Measurements from ENCODE around the gene RDH13. TPM values are rescaled to one million over a fixed set of nuclear protein-coding genes. Genes with fewer than 3 reads are reported as not detected.

Gene RDH13
- total RNA-seq, 1 experiment from 2014 or later = 31.1 TPM

DNA sequence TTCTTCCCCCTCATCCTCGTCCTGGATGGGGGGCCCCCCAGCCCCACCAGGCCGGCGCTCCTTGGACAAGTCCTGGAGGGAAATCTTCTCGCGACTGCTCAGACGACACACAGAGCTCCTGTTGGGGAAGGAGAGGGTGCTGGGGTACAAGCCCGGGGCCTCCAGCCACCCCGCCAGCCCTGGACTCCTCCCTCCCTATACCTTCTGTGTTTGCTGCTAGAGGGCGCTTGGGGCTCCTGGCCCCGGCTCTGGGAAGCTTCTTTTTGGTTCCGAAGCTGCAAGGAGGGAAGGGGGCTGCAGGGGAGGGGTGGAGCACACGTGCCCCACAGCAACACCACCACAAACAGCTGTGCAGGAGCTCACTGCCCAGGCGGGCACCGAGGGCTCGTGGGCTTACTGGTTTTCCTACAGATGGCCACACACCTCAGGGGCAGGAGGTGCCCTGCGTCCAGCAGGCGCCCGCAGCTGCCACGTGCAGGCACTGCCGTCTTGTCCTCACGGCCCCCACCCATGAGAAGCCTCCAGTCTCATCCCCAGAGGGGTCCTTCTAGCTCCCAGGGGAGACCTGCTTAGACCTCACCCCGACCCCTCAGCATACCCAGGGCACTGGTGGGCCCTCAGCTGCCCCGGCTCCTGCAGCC, 33.2 kb upstream of the RDH13 start:
- CTCF ChIA-PET = no interaction called here
- intact Hi-C loops (cut with micrococcal nuclease) = no loop called here
- no peaks in the 10 kb centered on the region for H3K9me2 ChIP-seq (ENCODE audit: insufficient read depth)
- H3K36me3 ChIP-seq (ENCODE audit: control insufficient read depth in 1 of 2, insufficient read depth in 2 of 2, low read length in 2 of 2) = peaks cover 2 to 6% of the 10 kb centered on the region in 2 experiments; a peak in 2 of 4 replicates
- ATAC-seq = no peak; the same call in 1 of the 2 replicates
- no peak overlapping the region for H3K9ac ChIP-seq (ENCODE audit: low read length)
- no peak for DNase-seq (ENCODE audit: low read depth, low spot score)
- H3K4me3 ChIP-seq (replicated peaks in 1 of 2; ENCODE audit: low read depth in 1 of 2, low read length in 2 of 2) = no peak overlapping the region
- no peaks in the 10 kb centered on the region for H4K20me1 ChIP-seq (ENCODE audit: insufficient read depth)
- BruUV-seq (replicated peaks) = no TSS peak
- TF ChIP-seq, protein P1, sequence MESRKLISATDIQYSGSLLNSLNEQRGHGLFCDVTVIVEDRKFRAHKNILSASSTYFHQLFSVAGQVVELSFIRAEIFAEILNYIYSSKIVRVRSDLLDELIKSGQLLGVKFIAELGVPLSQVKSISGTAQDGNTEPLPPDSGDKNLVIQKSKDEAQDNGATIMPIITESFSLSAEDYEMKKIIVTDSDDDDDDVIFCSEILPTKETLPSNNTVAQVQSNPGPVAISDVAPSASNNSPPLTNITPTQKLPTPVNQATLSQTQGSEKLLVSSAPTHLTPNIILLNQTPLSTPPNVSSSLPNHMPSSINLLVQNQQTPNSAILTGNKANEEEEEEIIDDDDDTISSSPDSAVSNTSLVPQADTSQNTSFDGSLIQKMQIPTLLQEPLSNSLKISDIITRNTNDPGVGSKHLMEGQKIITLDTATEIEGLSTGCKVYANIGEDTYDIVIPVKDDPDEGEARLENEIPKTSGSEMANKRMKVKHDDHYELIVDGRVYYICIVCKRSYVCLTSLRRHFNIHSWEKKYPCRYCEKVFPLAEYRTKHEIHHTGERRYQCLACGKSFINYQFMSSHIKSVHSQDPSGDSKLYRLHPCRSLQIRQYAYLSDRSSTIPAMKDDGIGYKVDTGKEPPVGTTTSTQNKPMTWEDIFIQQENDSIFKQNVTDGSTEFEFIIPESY (IDR thresholded peaks at IDR 0.05; ENCODE audit: extremely low read depth, insufficient replicate concordance, low read length) = no peak
- TF ChIP-seq, protein P2, sequence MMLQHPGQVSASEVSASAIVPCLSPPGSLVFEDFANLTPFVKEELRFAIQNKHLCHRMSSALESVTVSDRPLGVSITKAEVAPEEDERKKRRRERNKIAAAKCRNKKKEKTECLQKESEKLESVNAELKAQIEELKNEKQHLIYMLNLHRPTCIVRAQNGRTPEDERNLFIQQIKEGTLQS (IDR thresholded peaks at IDR 0.05) = no peak
- TF ChIP-seq SP1 (IDR thresholded peaks at IDR 0.05; ENCODE audit: low read depth) (no peak), POLR2A (IDR thresholded peaks at IDR 0.05; ENCODE audit: borderline replicate concordance, extremely low read depth, insufficient read depth, insufficient read length) (no peak), EZH2 (IDR thresholded peaks at IDR 0.05) (no peak), RAD21 (IDR thresholded peaks at IDR 0.05; ENCODE audit: low read depth) (no peak), ELF1 (IDR thresholded peaks at IDR 0.05; ENCODE audit: borderline replicate concordance, low read depth) (no peak), ZNF274 (IDR thresholded peaks at IDR 0.05; ENCODE audit: low read depth, low read length) (no peak), JUND (IDR thresholded peaks at IDR 0.05) (no peak), CBX3 (IDR thresholded peaks at IDR 0.05; ENCODE audit: low read depth) (no peak), FOSL1 (IDR thresholded peaks at IDR 0.05; ENCODE audit: low read depth) (no peak), SIN3A (IDR thresholded peaks at IDR 0.05; ENCODE audit: low read depth) (no peak), ZFX (IDR thresholded peaks at IDR 0.05) (no peak), EGR1 (IDR thresholded peaks at IDR 0.05; ENCODE audit: low read depth) (no peak), POLR2AphosphoS5 (IDR thresholded peaks at IDR 0.05; ENCODE audit: low read depth, low read length) (no peak), TCF7L2 (IDR thresholded peaks at IDR 0.05; ENCODE audit: borderline replicate concordance, extremely low read depth, insufficient read depth, insufficient read length) (no peak)
- TF ChIP-seq, protein P3, sequence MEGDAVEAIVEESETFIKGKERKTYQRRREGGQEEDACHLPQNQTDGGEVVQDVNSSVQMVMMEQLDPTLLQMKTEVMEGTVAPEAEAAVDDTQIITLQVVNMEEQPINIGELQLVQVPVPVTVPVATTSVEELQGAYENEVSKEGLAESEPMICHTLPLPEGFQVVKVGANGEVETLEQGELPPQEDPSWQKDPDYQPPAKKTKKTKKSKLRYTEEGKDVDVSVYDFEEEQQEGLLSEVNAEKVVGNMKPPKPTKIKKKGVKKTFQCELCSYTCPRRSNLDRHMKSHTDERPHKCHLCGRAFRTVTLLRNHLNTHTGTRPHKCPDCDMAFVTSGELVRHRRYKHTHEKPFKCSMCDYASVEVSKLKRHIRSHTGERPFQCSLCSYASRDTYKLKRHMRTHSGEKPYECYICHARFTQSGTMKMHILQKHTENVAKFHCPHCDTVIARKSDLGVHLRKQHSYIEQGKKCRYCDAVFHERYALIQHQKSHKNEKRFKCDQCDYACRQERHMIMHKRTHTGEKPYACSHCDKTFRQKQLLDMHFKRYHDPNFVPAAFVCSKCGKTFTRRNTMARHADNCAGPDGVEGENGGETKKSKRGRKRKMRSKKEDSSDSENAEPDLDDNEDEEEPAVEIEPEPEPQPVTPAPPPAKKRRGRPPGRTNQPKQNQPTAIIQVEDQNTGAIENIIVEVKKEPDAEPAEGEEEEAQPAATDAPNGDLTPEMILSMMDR (IDR thresholded peaks at IDR 0.05 in 2 of 3, conservative IDR thresholded peaks at IDR 0.05 in 1 of 3; ENCODE audit: borderline replicate concordance in 1 of 3, insufficient read depth in 1 of 3, low read depth in 2 of 3, low read length in 2 of 3) = no peak
- TF ChIP-seq, protein P4, sequence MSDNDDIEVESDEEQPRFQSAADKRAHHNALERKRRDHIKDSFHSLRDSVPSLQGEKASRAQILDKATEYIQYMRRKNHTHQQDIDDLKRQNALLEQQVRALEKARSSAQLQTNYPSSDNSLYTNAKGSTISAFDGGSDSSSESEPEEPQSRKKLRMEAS (IDR thresholded peaks at IDR 0.05) = no peak
- no peak overlapping the region for H3K27ac ChIP-seq (ENCODE audit: low read depth, low read length)
- H3K9me3 ChIP-seq (ENCODE audit: control insufficient read depth in 1 of 2, insufficient read depth in 1 of 2, low read depth in 1 of 2, low read length in 2 of 2) = no peaks in the 10 kb centered on the region
- no peak overlapping the region for H3K4me2 ChIP-seq (ENCODE audit: low read length)
- H3K4me1 ChIP-seq (ENCODE audit: control insufficient read depth in 1 of 2, insufficient read depth in 2 of 2, low read length in 2 of 2) = no peaks in the 10 kb centered on the region
- no peaks in the 10 kb centered on the region for H3K79me2 ChIP-seq (ENCODE audit: insufficient read depth, low read length)
- H3K27me3 ChIP-seq (ENCODE audit: insufficient read depth, low read length) = no peaks in the 10 kb centered on the region
- no peak overlapping the region for H2AFZ ChIP-seq (ENCODE audit: low read depth, low read length, poor library complexity, severe bottlenecking)
- RAD21 ChIA-PET (ENCODE audit: low non-redundant PET in 1 of 2, low total read pairs in 2 of 2, uncharacterized antibody in 2 of 2, unreplicated experiment in 2 of 2) = no interaction called here
- POLR2A ChIA-PET = no interaction called here

Data from HCT116 (cell line).